Measurements from ENCODE around the gene PLEKHN1.
A peak's percentile ranks its signal among the peaks of the same experiment; 100 is the strongest.

PLEKHN1 gene

GRCh38 chr1:1013105-1013921 is 47.0 kb downstream of the PLEKHN1 start, which contains the start of gene ISG15 (continued):
- peak; percentile 30; the same call in 1 of the 2 replicates for TF ChIP-seq PRDM4 (tag by site-specific recombination; IDR thresholded peaks at IDR 0.05)
- no peak for TF ChIP-seq ZSCAN23 (tag by site-specific recombination; IDR thresholded peaks at IDR 0.05)
- no peak for TF ChIP-seq EGR2 (tag by site-specific recombination; IDR thresholded peaks at IDR 0.05; ENCODE audit: low read depth)
- peak; percentile 84; the same call in 1 of the 2 replicates for TF ChIP-seq ZNF664 (tag by site-specific recombination; IDR thresholded peaks at IDR 0.05)
- TF ChIP-seq SCRT1 (tag by site-specific recombination; IDR thresholded peaks at IDR 0.05; ENCODE audit: borderline replicate concordance): peak; percentile 60; the same call in 1 of the 2 replicates
- peak; percentile 64; the same call in 1 of the 2 replicates for TF ChIP-seq WT1 (tag by site-specific recombination; IDR thresholded peaks at IDR 0.05)
- TF ChIP-seq SCRT2 (tag by site-specific recombination; IDR thresholded peaks at IDR 0.05): peak; percentile 93
- TF ChIP-seq GLIS1 (tag by site-specific recombination; IDR thresholded peaks at IDR 0.05): peak; percentile 48; the same call in 1 of the 2 replicates
- TF ChIP-seq ZNF629 (tag by site-specific recombination; IDR thresholded peaks at IDR 0.05): peak; percentile 57; the same call in 1 of the 2 replicates
- peak; percentile 84 for TF ChIP-seq SP7 (tag by site-specific recombination; IDR thresholded peaks at IDR 0.05)
- 0 out of 2 replicates have a peak, but pooled peaks have one; percentile 51 for TF ChIP-seq INSM2 (tag by site-specific recombination; IDR thresholded peaks at IDR 0.05)
- no peak for TF ChIP-seq ZNF488 (tag by site-specific recombination; IDR thresholded peaks at IDR 0.05)
- TF ChIP-seq REST (tag by site-specific recombination; IDR thresholded peaks at IDR 0.05): no peak; the same call in 1 of the 2 replicates
- peak; percentile 35; the same call in 1 of the 2 replicates for TF ChIP-seq ZXDB (tag by site-specific recombination; IDR thresholded peaks at IDR 0.05)
- TF ChIP-seq IKZF3 (tag by site-specific recombination; IDR thresholded peaks at IDR 0.05): no peak
- peak; percentile 49; the same call in 1 of the 2 replicates for TF ChIP-seq BCL11B (tag by site-specific recombination; IDR thresholded peaks at IDR 0.05; ENCODE audit: low read depth)
- TF ChIP-seq ZNF274 (IDR thresholded peaks at IDR 0.05; ENCODE audit: low read length): no peak
- TF ChIP-seq ZNF274 (tag by site-specific recombination; IDR thresholded peaks at IDR 0.05; ENCODE audit: borderline replicate concordance): no peak
- no peak for TF ChIP-seq HOXD13 (CRISPR knock-in tag; IDR thresholded peaks at IDR 0.05; ENCODE audit: borderline replicate concordance)
- TF ChIP-seq, protein P1, sequence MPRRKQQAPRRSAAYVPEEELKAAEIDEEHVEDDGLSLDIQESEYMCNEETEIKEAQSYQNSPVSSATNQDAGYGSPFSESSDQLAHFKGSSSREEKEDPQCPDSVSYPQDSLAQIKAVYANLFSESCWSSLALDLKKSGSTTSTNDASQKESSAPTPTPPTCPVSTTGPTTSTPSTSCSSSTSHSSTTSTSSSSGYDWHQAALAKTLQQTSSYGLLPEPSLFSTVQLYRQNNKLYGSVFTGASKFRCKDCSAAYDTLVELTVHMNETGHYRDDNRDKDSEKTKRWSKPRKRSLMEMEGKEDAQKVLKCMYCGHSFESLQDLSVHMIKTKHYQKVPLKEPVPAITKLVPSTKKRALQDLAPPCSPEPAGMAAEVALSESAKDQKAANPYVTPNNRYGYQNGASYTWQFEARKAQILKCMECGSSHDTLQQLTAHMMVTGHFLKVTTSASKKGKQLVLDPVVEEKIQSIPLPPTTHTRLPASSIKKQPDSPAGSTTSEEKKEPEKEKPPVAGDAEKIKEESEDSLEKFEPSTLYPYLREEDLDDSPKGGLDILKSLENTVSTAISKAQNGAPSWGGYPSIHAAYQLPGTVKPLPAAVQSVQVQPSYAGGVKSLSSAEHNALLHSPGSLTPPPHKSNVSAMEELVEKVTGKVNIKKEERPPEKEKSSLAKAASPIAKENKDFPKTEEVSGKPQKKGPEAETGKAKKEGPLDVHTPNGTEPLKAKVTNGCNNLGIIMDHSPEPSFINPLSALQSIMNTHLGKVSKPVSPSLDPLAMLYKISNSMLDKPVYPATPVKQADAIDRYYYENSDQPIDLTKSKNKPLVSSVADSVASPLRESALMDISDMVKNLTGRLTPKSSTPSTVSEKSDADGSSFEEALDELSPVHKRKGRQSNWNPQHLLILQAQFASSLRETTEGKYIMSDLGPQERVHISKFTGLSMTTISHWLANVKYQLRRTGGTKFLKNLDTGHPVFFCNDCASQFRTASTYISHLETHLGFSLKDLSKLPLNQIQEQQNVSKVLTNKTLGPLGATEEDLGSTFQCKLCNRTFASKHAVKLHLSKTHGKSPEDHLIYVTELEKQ (tag by site-specific recombination; IDR thresholded peaks at IDR 0.05; ENCODE audit: borderline replicate concordance): peak; percentile 73
- TF ChIP-seq ZBTB44 (tag by site-specific recombination; IDR thresholded peaks at IDR 0.05): 0 out of 2 replicates have a peak, but pooled peaks have one; percentile 21
- TF ChIP-seq ZIC2 (tag by site-specific recombination; IDR thresholded peaks at IDR 0.05): 0 out of 2 replicates have a peak, but pooled peaks have one; percentile 6

Measured in HEK293 (cell line).